Osteoblast (primary cell): ENCODE data around the gene NOTCH4. TPM values are rescaled to one million over a fixed set of nuclear protein-coding genes. Genes with fewer than 3 reads are reported as not detected.

Experiments
- DNase-seq: peaks from one replicate; pipeline ENCODE4 v3.0.0; 2011; ENCODE audit warnings: low spot score, mixed read lengths; ENCODE audit not compliant: insufficient read length; ENCODE audit errors: missing footprints
- H2AFZ ChIP-seq: 2 replicates; pipeline ENCODE4 v1.6.0; 2011; ENCODE audit warnings: mild to moderate bottlenecking, low read length
- H3K27ac ChIP-seq: 2 replicates; pipeline ENCODE4 v1.5.1; 2011; ENCODE audit warnings: mild to moderate bottlenecking, low read depth, low read length, moderate library complexity
- H3K27me3 ChIP-seq: 2 replicates; pipeline ENCODE4 v1.6.0; 2012; ENCODE audit warnings: mild to moderate bottlenecking, control low read depth, inconsistent platforms, low read length, moderate library complexity; ENCODE audit not compliant: insufficient read depth
- H3K36me3 ChIP-seq: 2 replicates; pipeline ENCODE4 v1.5.1; 2011; ENCODE audit warnings: mild to moderate bottlenecking, low read length, control low read depth, moderate library complexity; ENCODE audit not compliant: insufficient read depth
- H3K4me1 ChIP-seq: 2 replicates; pipeline ENCODE4 v1.5.1; 2011; ENCODE audit warnings: mild to moderate bottlenecking, low read length, control low read depth, moderate library complexity; ENCODE audit not compliant: insufficient read depth
- H3K4me2 ChIP-seq: 2 replicates; pipeline ENCODE4 v1.6.0; 2011; ENCODE audit warnings: mild to moderate bottlenecking, low read length; ENCODE audit not compliant: insufficient read depth
- H3K4me3 ChIP-seq: fragments of 200-600 bp; sonication (generic); 3 replicates; pipeline ENCODE4 v1.5.1; 2012; ENCODE audit warnings: mild to moderate bottlenecking, low read length, inconsistent platforms; ENCODE audit not compliant: insufficient read depth
- H3K79me2 ChIP-seq: 2 replicates; pipeline ENCODE4 v1.6.0; 2012; ENCODE audit warnings: mild to moderate bottlenecking, low read length, control low read depth, inconsistent platforms; ENCODE audit not compliant: insufficient read depth
- H3K9me3 ChIP-seq: 2 replicates; pipeline ENCODE4 v1.5.1; 2011; ENCODE audit warnings: low read depth, low read length, control low read depth
- H4K20me1 ChIP-seq: 2 replicates; pipeline ENCODE4 v1.6.0; 2012; ENCODE audit warnings: mild to moderate bottlenecking, low read length, control low read depth; ENCODE audit not compliant: insufficient read depth
- total RNA-seq: library from RNA; depleted of rRNA; stranded (reverse); fragments of >200 nt; gene quantifications from 2 replicates; pipeline ENCODE4 v1.2.3, GENCODE V29; 2012
- TF ChIP-seq, protein P1 (sequence below): IDR thresholded peaks from 2 replicates; pipeline ENCODE4 v1.5.1; 2011; ENCODE audit warnings: mild to moderate bottlenecking, low read depth, low read length, moderate library complexity; ENCODE audit errors: extremely low read depth

NOTCH4 gene
- total RNA-seq, 1 donor, result 1.1 TPM

DNA sequence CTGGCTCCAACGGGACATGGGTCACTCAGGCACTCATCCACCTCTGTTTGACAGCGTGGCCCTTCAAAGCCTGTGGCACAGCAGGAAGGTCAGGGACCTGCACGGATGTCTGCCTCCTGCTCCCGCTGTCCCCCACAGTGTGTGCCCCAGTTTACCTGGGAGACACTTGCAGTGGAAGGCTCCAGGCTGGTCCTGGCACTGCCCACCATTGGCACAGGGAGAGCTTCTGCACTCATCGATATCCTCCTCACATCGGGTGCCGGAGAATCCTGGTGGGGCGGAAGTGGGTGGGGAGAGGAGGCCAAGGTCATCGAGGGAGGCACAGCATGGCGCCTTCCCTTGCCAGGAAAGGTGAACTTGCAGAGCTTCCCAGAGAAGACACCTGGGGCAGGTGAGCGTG lies 6.9 kb downstream of the NOTCH4 start:
- Histone ChIP-seq H2AFZ (no peak overlapping the region), H3K36me3 (no peaks in the 10 kb centered on the region), H3K4me2 (no peak overlapping the region), H3K4me1 (no peaks in the 10 kb centered on the region), H3K9me3 (no peaks in the 10 kb centered on the region), H3K27me3 (peaks cover 6% of the 10 kb centered on the region), H3K27ac (no peak overlapping the region), H3K4me3 (no peak overlapping the region), H3K79me2 (no peaks in the 10 kb centered on the region), H4K20me1 (no peaks in the 10 kb centered on the region)
- DNase-seq, result no peak
- TF ChIP-seq, protein P1, sequence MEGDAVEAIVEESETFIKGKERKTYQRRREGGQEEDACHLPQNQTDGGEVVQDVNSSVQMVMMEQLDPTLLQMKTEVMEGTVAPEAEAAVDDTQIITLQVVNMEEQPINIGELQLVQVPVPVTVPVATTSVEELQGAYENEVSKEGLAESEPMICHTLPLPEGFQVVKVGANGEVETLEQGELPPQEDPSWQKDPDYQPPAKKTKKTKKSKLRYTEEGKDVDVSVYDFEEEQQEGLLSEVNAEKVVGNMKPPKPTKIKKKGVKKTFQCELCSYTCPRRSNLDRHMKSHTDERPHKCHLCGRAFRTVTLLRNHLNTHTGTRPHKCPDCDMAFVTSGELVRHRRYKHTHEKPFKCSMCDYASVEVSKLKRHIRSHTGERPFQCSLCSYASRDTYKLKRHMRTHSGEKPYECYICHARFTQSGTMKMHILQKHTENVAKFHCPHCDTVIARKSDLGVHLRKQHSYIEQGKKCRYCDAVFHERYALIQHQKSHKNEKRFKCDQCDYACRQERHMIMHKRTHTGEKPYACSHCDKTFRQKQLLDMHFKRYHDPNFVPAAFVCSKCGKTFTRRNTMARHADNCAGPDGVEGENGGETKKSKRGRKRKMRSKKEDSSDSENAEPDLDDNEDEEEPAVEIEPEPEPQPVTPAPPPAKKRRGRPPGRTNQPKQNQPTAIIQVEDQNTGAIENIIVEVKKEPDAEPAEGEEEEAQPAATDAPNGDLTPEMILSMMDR, result no peak

DNA sequence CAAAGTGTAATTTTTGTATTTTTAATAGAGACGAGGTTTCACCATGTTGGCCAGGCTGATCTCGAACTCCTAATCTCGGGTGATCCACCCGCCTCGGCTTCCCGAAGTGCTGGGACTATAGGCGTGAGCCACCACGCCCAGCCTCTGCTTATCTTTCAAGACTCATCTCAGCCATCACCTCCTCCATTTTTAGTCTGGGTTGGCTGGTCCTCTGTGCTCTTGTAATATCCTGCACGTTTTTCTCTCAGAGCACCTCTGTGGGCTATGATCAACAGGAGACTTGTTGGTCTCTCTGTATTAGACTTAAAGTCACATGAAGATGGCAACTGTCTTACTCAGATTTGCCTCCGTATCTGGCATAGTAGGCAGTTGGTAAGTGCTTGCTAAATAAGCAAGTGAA lies 7.6 kb downstream of the NOTCH4 start:
- Histone ChIP-seq H4K20me1 (no peaks in the 10 kb centered on the region), H3K4me2 (no peak overlapping the region), H3K36me3 (no peaks in the 10 kb centered on the region), H2AFZ (no peak overlapping the region), H3K27me3 (peaks cover 10% of the 10 kb centered on the region), H3K27ac (no peak overlapping the region), H3K9me3 (no peaks in the 10 kb centered on the region), H3K4me1 (no peaks in the 10 kb centered on the region), H3K4me3 (no peak overlapping the region), H3K79me2 (no peaks in the 10 kb centered on the region)
- TF ChIP-seq, protein P1, result no peak
- no peak for DNase-seq

DNA sequence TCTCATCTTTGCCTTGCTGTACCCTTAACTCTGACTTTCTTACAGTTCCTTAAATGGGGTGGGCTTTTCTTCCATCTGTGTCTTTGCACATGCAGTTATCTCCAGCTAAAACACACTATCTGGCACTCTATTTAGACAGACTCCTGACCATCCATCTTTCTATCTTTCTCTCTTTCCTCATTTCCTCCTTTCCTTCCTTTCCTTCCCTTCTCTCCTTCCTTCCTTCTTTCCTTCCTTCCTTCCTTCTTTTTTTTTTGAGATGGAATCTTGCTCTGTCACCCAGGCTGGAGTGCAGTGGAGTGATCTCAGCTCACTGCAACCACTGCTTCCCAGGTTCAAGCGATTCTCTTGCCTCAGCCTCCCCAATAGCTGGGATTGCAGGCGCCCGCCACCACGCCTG lies 8.2 kb downstream of the NOTCH4 start:
- Histone ChIP-seq H3K4me1 (no peaks in the 10 kb centered on the region), H3K4me3 (no peak overlapping the region), H3K9me3 (no peaks in the 10 kb centered on the region), H3K36me3 (no peaks in the 10 kb centered on the region), H3K27ac (no peak overlapping the region), H2AFZ (no peak overlapping the region), H3K27me3 (peaks cover 10% of the 10 kb centered on the region), H3K4me2 (no peak overlapping the region), H4K20me1 (no peaks in the 10 kb centered on the region), H3K79me2 (no peaks in the 10 kb centered on the region)
- TF ChIP-seq, protein P1, result no peak
- DNase-seq, result no peak

DNA sequence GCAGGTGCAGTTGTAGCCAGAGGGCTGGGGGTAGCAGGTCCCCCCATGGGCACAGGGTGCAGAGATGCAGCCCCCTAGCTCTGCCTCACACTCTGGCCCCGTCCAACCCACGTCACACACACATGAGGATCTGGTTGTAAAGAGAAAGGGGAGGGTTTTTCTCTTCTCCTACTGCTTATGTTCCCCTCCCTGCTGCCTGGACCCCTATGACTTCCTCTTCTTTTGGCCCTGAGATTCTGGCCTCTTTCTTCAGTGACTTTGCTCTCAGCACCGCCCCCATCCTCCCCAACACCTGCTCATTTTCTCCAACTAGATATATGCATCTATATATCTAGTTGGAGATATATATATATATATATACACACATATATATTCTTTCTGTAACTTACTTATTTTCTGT lies 9.7 kb downstream of the NOTCH4 start:
- Histone ChIP-seq H3K27ac (no peak overlapping the region), H3K4me2 (no peak overlapping the region), H3K4me3 (no peak overlapping the region), H3K4me1 (no peaks in the 10 kb centered on the region), H3K79me2 (no peaks in the 10 kb centered on the region), H4K20me1 (no peaks in the 10 kb centered on the region), H3K27me3 (peaks cover 11% of the 10 kb centered on the region), H3K9me3 (no peaks in the 10 kb centered on the region), H3K36me3 (no peaks in the 10 kb centered on the region), H2AFZ (no peak overlapping the region)
- no peak for DNase-seq
- TF ChIP-seq, protein P1, result no peak
